Measurements from ENCODE around the gene TARS3.

GRCh38 chr15:101702077-101702476 lies 22.2 kb downstream of the TARS3 start:
- no peak for TF ChIP-seq CTCF (conservative IDR thresholded peaks at IDR 0.05; ENCODE audit: low read length)
- TF ChIP-seq EZH2phosphoT487 (IDR thresholded peaks at IDR 0.05; ENCODE audit: borderline replicate concordance): no peak
